ENCODE measurements around the gene USP30.

GRCh38 chr12:109084425-109084824 is 32.0 kb downstream of the USP30 start:
- no peak for TF ChIP-seq CTCF (IDR thresholded peaks at IDR 0.05; ENCODE audit: low read length)
- TF ChIP-seq EZH2 (IDR thresholded peaks at IDR 0.05; ENCODE audit: borderline replicate concordance, low read length), result no peak
